LNCaP clone FGC (cell line): Measurements from ENCODE around the gene PSMD2.

ENCODE experiments used
- DNase-seq: peaks from one replicate; pipeline ENCODE4 v3.0.0-alpha.2; 2011; ENCODE audit warnings: low read depth
- H3K4me3 ChIP-seq: 2 replicates; pipeline ENCODE4 v1.5.1; 2011; ENCODE audit warnings: mild to moderate bottlenecking, low read depth, low read length, control low read depth
- CTCF ChIP-seq: IDR thresholded peaks from 2 replicates; pipeline ENCODE4 v1.5.1; 2012; ENCODE audit warnings: mild to moderate bottlenecking; ENCODE audit not compliant: control insufficient read depth, insufficient read depth; ENCODE audit errors: extremely low read depth

Gene PSMD2

GRCh38 chr3:184296616-184297015, 2.4 kb upstream of the PSMD2 start:
- DNase-seq: no peak
- no peak overlapping the region for H3K4me3 ChIP-seq
- TF ChIP-seq CTCF: no peak

GRCh38 chr3:184299488-184300377, 692 bp downstream of the PSMD2 start:
- TF ChIP-seq CTCF: no peak

GRCh38 chr3:184300378-184300720, 1.3 kb downstream of the PSMD2 start:
- H3K4me3 ChIP-seq: peak overlapping the region; percentile 97
- DNase-seq: no peak
- no peak for TF ChIP-seq CTCF

More at GRCh38 chr3:184299488-184300377, 692 bp downstream of the PSMD2 start:
- no peak for DNase-seq
- H3K4me3 ChIP-seq: peak overlapping the region; percentile 97

- DNase-seq: no peak
- TF ChIP-seq CTCF: peak; percentile 41
Measured at GRCh38 chr3:184305577-184305976, 6.5 kb downstream of the PSMD2 start.

GRCh38 chr3:184306341-184306972, 7.4 kb downstream of the PSMD2 start:
- TF ChIP-seq CTCF: no peak
- DNase-seq: no peak
- no peak overlapping the region for H3K4me3 ChIP-seq

More at GRCh38 chr3:184305577-184305976, 6.5 kb downstream of the PSMD2 start:
- no peak overlapping the region for H3K4me3 ChIP-seq

GRCh38 chr3:184307915-184308314, 8.9 kb downstream of the PSMD2 start:
- no peak overlapping the region for H3K4me3 ChIP-seq
- no peak for TF ChIP-seq CTCF
- no peak for DNase-seq
